KMS-11 (cell line): Measurements from ENCODE around the gene ZNF618.

ENCODE experiments used
- H2AFZ ChIP-seq: fragments of 200-600 bp; sonication (generic); 2 replicates; pipeline ENCODE4 v1.6.1; 2016; ENCODE audit warnings: antibody characterized with exemption, mixed run types, low read depth
- H3K27ac ChIP-seq: fragments of 200-600 bp; sonication (generic); 2 replicates; pipeline ENCODE4 v1.6.1; 2016; ENCODE audit warnings: mild to moderate bottlenecking, mixed run types
- H3K27me3 ChIP-seq: fragments of 200-600 bp; sonication (generic); 2 replicates; pipeline ENCODE4 v1.6.1; 2017; ENCODE audit warnings: mild to moderate bottlenecking, low read depth, mixed run types, moderate library complexity; ENCODE audit not compliant: insufficient read depth
- H3K36me3 ChIP-seq: fragments of 200-600 bp; sonication (generic); 2 replicates; pipeline ENCODE4 v1.6.1; 2017; ENCODE audit warnings: mild to moderate bottlenecking, mixed run types; ENCODE audit not compliant: insufficient read depth
- H3K4me1 ChIP-seq: fragments of 200-600 bp; sonication (generic); 2 replicates; pipeline ENCODE4 v1.6.1; 2016; ENCODE audit warnings: mild to moderate bottlenecking, low read depth, mixed run types; ENCODE audit not compliant: poor library complexity, severe bottlenecking
- H3K4me2 ChIP-seq: fragments of 200-600 bp; sonication (generic); 2 replicates; pipeline ENCODE4 v1.7.0; 2016; ENCODE audit warnings: mild to moderate bottlenecking, mixed run types
- H3K4me3 ChIP-seq: fragments of 200-600 bp; sonication (generic); IDR thresholded peaks from 2 replicates; pipeline ENCODE4 v1.6.1; 2017; ENCODE audit warnings: low read depth, low read length, mixed read lengths; ENCODE audit not compliant: insufficient read depth
- H3K79me2 ChIP-seq: fragments of 200-600 bp; sonication (generic); 2 replicates; pipeline ENCODE4 v1.6.1; 2016; ENCODE audit warnings: low read depth, mixed run types; ENCODE audit not compliant: insufficient read depth
- H3K9ac ChIP-seq: fragments of 200-600 bp; sonication (generic); 2 replicates; pipeline ENCODE4 v1.6.1; 2016; ENCODE audit warnings: mild to moderate bottlenecking, mixed run types
- H4K20me1 ChIP-seq: fragments of 200-600 bp; sonication (generic); 2 replicates; pipeline ENCODE4 v1.6.1; 2016; ENCODE audit warnings: mild to moderate bottlenecking, mixed run types; ENCODE audit not compliant: insufficient read depth
- CTCF ChIP-seq: fragments of 200-600 bp; sonication (generic); conservative IDR thresholded peaks from 2 replicates; pipeline ENCODE4 v1.6.1; 2017; ENCODE audit warnings: low read depth, mild to moderate bottlenecking, antibody characterized with exemption, low read length, moderate library complexity, mixed read lengths

The ZNF618 gene

GRCh38 chr9:114027159-114027862 lies 151.2 kb downstream of the ZNF618 start:
- Histone ChIP-seq H3K79me2 (no peaks in the 10 kb centered on the region), H3K9ac (no peak overlapping the region)

GRCh38 chr9:114027863-114028465 lies 151.9 kb downstream of the ZNF618 start:
- no peaks in the 10 kb centered on the region for H3K79me2 ChIP-seq
- TF ChIP-seq CTCF: no peak
- H3K27ac ChIP-seq: no peak overlapping the region
- no peak overlapping the region for H3K4me3 ChIP-seq
- no peaks in the 10 kb centered on the region for H3K27me3 ChIP-seq
- H3K4me1 ChIP-seq: no peaks in the 10 kb centered on the region
- no peak overlapping the region for H2AFZ ChIP-seq
- H3K36me3 ChIP-seq: no peaks in the 10 kb centered on the region
- H3K4me2 ChIP-seq: no peak overlapping the region
- no peak overlapping the region for H3K9ac ChIP-seq
- no peaks in the 10 kb centered on the region for H4K20me1 ChIP-seq

More at GRCh38 chr9:114027159-114027862, 151.2 kb downstream of the ZNF618 start:
- no peak overlapping the region for H3K27ac ChIP-seq
- H4K20me1 ChIP-seq: no peaks in the 10 kb centered on the region
- no peaks in the 10 kb centered on the region for H3K27me3 ChIP-seq
- no peaks in the 10 kb centered on the region for H3K4me1 ChIP-seq
- H2AFZ ChIP-seq: no peak overlapping the region
- H3K36me3 ChIP-seq: no peaks in the 10 kb centered on the region
- H3K4me3 ChIP-seq: no peak overlapping the region
- H3K4me2 ChIP-seq: no peak overlapping the region
- no peak for TF ChIP-seq CTCF

GRCh38 chr9:114028646-114029045 lies 152.5 kb downstream of the ZNF618 start:
- H2AFZ ChIP-seq: no peak overlapping the region
- H3K27me3 ChIP-seq: no peaks in the 10 kb centered on the region
- H3K79me2 ChIP-seq: no peaks in the 10 kb centered on the region
- H3K4me3 ChIP-seq: no peak overlapping the region
- no peaks in the 10 kb centered on the region for H3K4me1 ChIP-seq
- no peaks in the 10 kb centered on the region for H3K36me3 ChIP-seq
- no peaks in the 10 kb centered on the region for H4K20me1 ChIP-seq
- no peak for TF ChIP-seq CTCF
- H3K4me2 ChIP-seq: no peak overlapping the region
- H3K27ac ChIP-seq: no peak overlapping the region
- no peak overlapping the region for H3K9ac ChIP-seq

GRCh38 chr9:114029311-114030170 lies 153.4 kb downstream of the ZNF618 start:
- Histone ChIP-seq H2AFZ (no peak overlapping the region), H4K20me1 (no peaks in the 10 kb centered on the region), H3K4me2 (no peak overlapping the region), H3K27ac (no peak overlapping the region), H3K4me1 (no peaks in the 10 kb centered on the region), H3K9ac (no peak overlapping the region), H3K4me3 (no peak overlapping the region), H3K27me3 (no peaks in the 10 kb centered on the region), H3K36me3 (no peaks in the 10 kb centered on the region), H3K79me2 (no peaks in the 10 kb centered on the region)
- TF ChIP-seq CTCF: no peak
